Activated naive CD4-positive, alpha-beta T cell treated with anti-CD3 and anti-CD28 coated beads for 36 hours (primary cell): ENCODE measurements around the gene GPC5. TPM values are rescaled to one million over a fixed set of nuclear protein-coding genes. Genes with fewer than 3 reads are reported as not detected.

Experiments used
- CTCF ChIA-PET: fragments of 350-600 bp; sonication (Branson Sonifier 250); formaldehyde crosslinking; loops from one replicate; lab custom pipeline; 2021; ENCODE audit warnings: antibody characterized with exemption; lab: Charles Lee
- DNase-seq: peaks from one replicate; pipeline ENCODE4 v3.0.0-alpha.2; 2020
- H3K27ac Mint-ChIP-seq: one replicate; pipeline ENCODE4 v1.8.0; 2021; ENCODE audit warnings: mild to moderate bottlenecking, mixed read lengths
- H3K27me3 Mint-ChIP-seq: one replicate; pipeline ENCODE4 v1.8.0; 2021; ENCODE audit warnings: low read depth, mixed read lengths
- H3K36me3 Mint-ChIP-seq: one replicate; pipeline ENCODE4 v1.8.0; 2021; ENCODE audit warnings: low read depth, mixed read lengths
- H3K4me1 Mint-ChIP-seq: one replicate; pipeline ENCODE4 v1.8.0; 2021; ENCODE audit warnings: low read depth, mixed read lengths
- H3K4me3 Mint-ChIP-seq: one replicate; pipeline ENCODE4 v1.8.0; 2021; ENCODE audit warnings: mild to moderate bottlenecking, moderate library complexity, mixed read lengths
- H3K9me3 Mint-ChIP-seq: one replicate; pipeline ENCODE4 v1.8.0; 2021; ENCODE audit warnings: mixed read lengths
- intact Hi-C: fragments of 100-400 bp; cut with micrococcal nuclease; formaldehyde crosslinking; loops from one replicate; pipeline ENCODE4 v1.15.1; 2023
- total RNA-seq, 2 experiments: library from RNA; stranded (reverse); gene quantifications; one replicate each; pipeline ENCODE4 v1.2.3, GENCODE V29; 2021

The GPC5 gene
- total RNA-seq, 2 experiments from 2014 or later: 0.38 to 0.40 TPM

DNA sequence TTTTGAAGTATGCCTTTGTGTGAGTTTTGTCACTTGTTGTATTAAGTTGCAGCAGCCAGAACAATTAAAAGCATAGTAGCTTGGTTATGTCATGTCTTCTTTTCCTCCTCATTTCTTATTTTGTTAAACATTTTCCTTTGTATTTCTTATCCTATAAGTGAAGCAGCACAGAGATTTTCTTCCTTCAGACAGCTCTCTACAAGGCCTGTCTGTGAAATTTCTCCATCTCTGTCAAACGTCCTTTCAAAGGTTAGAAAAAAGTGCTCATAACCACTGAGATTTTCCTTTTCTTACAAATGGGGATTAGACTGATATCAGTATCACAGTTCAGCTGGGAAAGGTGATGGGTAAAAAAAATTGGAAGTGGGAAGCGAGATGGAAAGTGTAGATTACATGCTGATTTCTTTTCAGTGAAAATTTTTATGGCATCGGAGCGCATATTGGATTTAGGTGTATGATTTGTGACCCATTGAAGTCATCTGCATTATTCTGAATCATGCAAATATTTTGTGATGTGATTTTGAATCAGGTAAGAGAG lies 71.7 kb downstream of the GPC5 start:
- H3K9me3 Mint-ChIP-seq: no peaks in the 10 kb centered on the region
- CTCF ChIA-PET: no interaction called here

DNA sequence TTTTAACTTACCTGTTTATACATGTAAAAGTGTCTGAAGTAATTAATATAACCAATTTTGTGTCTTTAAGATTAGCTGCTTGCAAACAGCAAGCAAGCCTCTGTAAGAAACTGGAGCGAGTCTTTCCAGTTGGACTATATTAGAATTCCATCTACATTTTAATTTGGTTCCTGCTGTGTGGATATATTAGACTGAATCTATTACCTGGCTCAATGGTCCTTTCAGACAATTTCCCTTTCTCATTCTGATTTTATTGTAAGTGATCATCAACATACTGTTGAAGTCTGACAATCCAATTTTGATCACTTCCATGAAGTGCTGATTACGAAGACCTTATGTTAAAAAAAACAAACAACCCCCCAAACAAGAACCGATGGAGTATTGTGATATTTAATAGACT lies 72.3 kb downstream of the GPC5 start:
- CTCF ChIA-PET: no interaction called here
- no peaks in the 10 kb centered on the region for H3K4me1 Mint-ChIP-seq

More for the DNA sequence above, 71.7 kb downstream of the GPC5 start:
- Mint-ChIP-seq H3K4me3 (no peak overlapping the region), H3K4me1 (no peaks in the 10 kb centered on the region), H3K27ac (no peak overlapping the region), H3K27me3 (peaks cover 5% of the 10 kb centered on the region), H3K36me3 (no peaks in the 10 kb centered on the region)
- intact Hi-C loops: no loop called here
- no peak for DNase-seq

GRCh38 chr13:91482427-91482826 lies 84.0 kb downstream of the GPC5 start:
- Mint-ChIP-seq H3K4me3 (no peak overlapping the region), H3K27me3 (peaks cover 2% of the 10 kb centered on the region), H3K36me3 (no peaks in the 10 kb centered on the region), H3K4me1 (no peaks in the 10 kb centered on the region), H3K9me3 (no peaks in the 10 kb centered on the region), H3K27ac (no peak overlapping the region)
- no peak for DNase-seq
- CTCF ChIA-PET: no interaction called here
- intact Hi-C loops: no loop called here

More for the DNA sequence above, 72.3 kb downstream of the GPC5 start:
- Mint-ChIP-seq H3K9me3 (no peaks in the 10 kb centered on the region), H3K27ac (no peak overlapping the region), H3K27me3 (peaks cover 5% of the 10 kb centered on the region), H3K4me3 (no peak overlapping the region), H3K36me3 (no peaks in the 10 kb centered on the region)
- intact Hi-C loops: no loop called here
- no peak for DNase-seq

DNA sequence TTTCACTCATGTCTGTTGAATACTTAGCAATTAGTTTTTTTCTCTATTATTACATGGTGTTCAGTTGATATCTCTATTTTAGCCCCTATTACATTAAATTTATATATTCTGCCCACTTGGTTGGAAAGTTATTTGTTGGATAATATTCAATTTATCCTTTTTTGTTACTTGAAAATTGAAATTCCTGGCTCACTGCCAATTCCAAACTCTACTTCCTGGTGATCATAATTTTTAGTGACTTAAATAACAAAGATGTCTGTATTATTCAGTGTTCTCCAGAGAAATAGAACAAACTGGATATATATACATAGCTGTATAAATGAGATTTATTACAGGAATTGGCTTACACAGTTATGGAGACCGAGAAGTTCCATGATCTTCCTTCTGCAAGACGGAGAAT lies 93.6 kb downstream of the GPC5 start:
- DNase-seq: no peak
- intact Hi-C loops: no loop called here
- Mint-ChIP-seq H3K4me1 (no peaks in the 10 kb centered on the region), H3K9me3 (no peaks in the 10 kb centered on the region), H3K4me3 (no peak overlapping the region), H3K36me3 (no peaks in the 10 kb centered on the region), H3K27ac (no peak overlapping the region), H3K27me3 (peaks cover 3% of the 10 kb centered on the region)
- CTCF ChIA-PET: no interaction called here

DNA sequence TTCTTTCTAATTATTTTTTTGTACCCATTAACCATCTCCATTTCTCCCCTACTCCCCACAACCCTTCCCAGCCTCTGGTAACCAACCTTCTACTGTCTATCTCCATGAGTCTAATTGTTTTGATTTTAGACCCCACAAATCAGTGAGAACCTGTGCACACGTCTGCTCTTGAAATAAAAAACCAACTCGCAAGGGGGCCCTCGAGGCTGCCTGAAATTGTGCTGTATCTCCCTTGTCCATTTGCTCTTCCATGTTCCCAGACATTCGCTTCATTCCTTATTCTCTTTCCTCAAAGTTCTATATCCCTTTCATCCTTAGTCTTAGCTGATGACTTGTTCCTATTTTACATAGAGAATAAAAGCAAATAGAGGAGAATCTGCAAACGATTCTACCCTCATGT lies 95.0 kb downstream of the GPC5 start:
- intact Hi-C loops: no loop called here
- CTCF ChIA-PET: no interaction called here

GRCh38 chr13:91498298-91498697 lies 99.9 kb downstream of the GPC5 start:
- intact Hi-C loops: no loop called here
- CTCF ChIA-PET: no interaction called here
- H3K27ac Mint-ChIP-seq: no peak overlapping the region
- H3K9me3 Mint-ChIP-seq: no peaks in the 10 kb centered on the region
- no peaks in the 10 kb centered on the region for H3K36me3 Mint-ChIP-seq
- H3K4me1 Mint-ChIP-seq: no peaks in the 10 kb centered on the region
- DNase-seq: no peak
- H3K27me3 Mint-ChIP-seq: peaks cover 6% of the 10 kb centered on the region
- no peak overlapping the region for H3K4me3 Mint-ChIP-seq

More for the DNA sequence above, 95.0 kb downstream of the GPC5 start:
- Mint-ChIP-seq H3K4me1 (no peaks in the 10 kb centered on the region), H3K27ac (no peak overlapping the region), H3K4me3 (no peak overlapping the region), H3K36me3 (no peaks in the 10 kb centered on the region), H3K27me3 (peaks cover 4% of the 10 kb centered on the region), H3K9me3 (no peaks in the 10 kb centered on the region)
- no peak for DNase-seq

DNA sequence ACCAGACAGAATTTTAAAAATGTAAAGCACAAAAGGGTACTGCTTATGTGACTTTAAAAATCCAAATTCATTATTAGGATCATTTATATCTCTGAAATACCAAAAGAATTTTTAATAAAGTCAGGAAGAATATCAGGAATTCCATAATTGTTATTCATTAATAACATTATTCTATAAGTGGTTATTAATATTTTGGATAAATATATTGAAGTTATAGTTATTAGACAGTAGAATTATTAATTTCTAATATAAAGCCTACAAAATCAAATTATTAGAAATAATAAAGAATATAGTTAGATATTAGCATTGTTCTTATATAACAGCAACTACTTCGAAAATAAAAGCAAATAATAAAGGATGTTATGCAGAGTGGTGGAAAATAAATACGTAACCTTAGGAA lies 105.8 kb downstream of the GPC5 start:
- H3K27me3 Mint-ChIP-seq: peaks cover 5% of the 10 kb centered on the region
- no peak overlapping the region for H3K4me3 Mint-ChIP-seq
- intact Hi-C loops: no loop called here
- no peak overlapping the region for H3K27ac Mint-ChIP-seq
- CTCF ChIA-PET: no interaction called here
- no peaks in the 10 kb centered on the region for H3K4me1 Mint-ChIP-seq
- H3K9me3 Mint-ChIP-seq: peaks cover 2% of the 10 kb centered on the region
- no peak for DNase-seq
- H3K36me3 Mint-ChIP-seq: no peaks in the 10 kb centered on the region

- intact Hi-C loops: no loop called here
- no peak overlapping the region for H3K27ac Mint-ChIP-seq
- peaks cover 2% of the 10 kb centered on the region for H3K9me3 Mint-ChIP-seq
- H3K4me1 Mint-ChIP-seq: no peaks in the 10 kb centered on the region
- H3K36me3 Mint-ChIP-seq: no peaks in the 10 kb centered on the region
- CTCF ChIA-PET: no interaction called here
- DNase-seq: no peak
- H3K4me3 Mint-ChIP-seq: no peak overlapping the region
- H3K27me3 Mint-ChIP-seq: peaks cover 5% of the 10 kb centered on the region
Measured at GRCh38 chr13:91506759-91507158, 108.3 kb downstream of the GPC5 start.

DNA sequence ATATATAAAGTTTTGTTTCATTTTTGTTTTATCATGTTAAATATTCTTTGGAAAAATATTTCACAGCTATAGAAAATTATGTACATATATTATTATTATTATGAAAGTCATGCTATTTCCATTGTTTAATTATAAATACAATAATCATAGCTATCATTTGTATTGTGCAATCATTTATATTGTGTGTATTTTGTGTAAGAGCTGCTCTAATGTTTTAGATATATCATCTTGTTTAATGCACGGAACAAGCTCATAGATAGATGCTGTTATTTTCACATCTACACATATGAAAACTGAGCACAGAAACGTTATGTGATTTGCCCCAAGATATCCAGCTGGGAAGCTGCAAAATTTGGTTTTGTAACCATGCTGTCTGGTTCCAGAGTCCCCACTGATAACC lies 111.6 kb downstream of the GPC5 start:
- Mint-ChIP-seq H3K27me3 (peaks cover 2% of the 10 kb centered on the region), H3K4me3 (no peak overlapping the region), H3K4me1 (no peaks in the 10 kb centered on the region), H3K27ac (no peak overlapping the region), H3K36me3 (no peaks in the 10 kb centered on the region), H3K9me3 (peaks cover 2% of the 10 kb centered on the region)
- CTCF ChIA-PET: no interaction called here
- no peak for DNase-seq
- intact Hi-C loops: no loop called here

- CTCF ChIA-PET: no interaction called here
- Mint-ChIP-seq H3K4me3 (no peak overlapping the region), H3K27me3 (peaks cover 9% of the 10 kb centered on the region), H3K4me1 (no peaks in the 10 kb centered on the region), H3K9me3 (no peaks in the 10 kb centered on the region), H3K27ac (no peak overlapping the region), H3K36me3 (no peaks in the 10 kb centered on the region)
- no peak for DNase-seq
- intact Hi-C loops: no loop called here
Measured at GRCh38 chr13:91513790-91514189, 115.4 kb downstream of the GPC5 start.

GRCh38 chr13:91516799-91517198 lies 118.4 kb downstream of the GPC5 start:
- CTCF ChIA-PET: no interaction called here

DNA sequence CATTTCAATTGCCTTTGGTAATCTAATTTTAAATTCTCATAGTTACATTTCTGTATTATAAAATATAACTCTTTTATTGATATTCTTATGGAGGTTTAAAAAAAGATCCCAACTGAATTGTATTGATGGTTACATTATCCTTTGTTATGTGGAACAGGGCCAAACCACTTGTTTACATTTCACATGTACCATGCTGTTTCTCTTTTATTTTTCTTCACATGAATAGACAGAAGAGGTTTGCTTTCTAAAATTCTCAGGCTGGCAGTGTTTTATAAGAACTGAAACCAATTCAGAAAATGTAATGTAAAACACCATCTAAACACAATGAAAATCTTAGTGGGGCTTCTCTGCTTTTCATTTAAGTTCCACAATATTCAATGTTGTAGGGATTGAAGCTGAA lies 122.5 kb downstream of the GPC5 start:
- Mint-ChIP-seq H3K4me1 (no peaks in the 10 kb centered on the region), H3K27me3 (peaks cover 3% of the 10 kb centered on the region), H3K9me3 (no peaks in the 10 kb centered on the region), H3K4me3 (no peak overlapping the region), H3K36me3 (no peaks in the 10 kb centered on the region), H3K27ac (no peak overlapping the region)
- DNase-seq: no peak
- CTCF ChIA-PET: no interaction called here
- intact Hi-C loops: no loop called here

More at GRCh38 chr13:91516799-91517198, 118.4 kb downstream of the GPC5 start:
- H3K9me3 Mint-ChIP-seq: no peaks in the 10 kb centered on the region
- H3K4me3 Mint-ChIP-seq: no peak overlapping the region
- intact Hi-C loops: no loop called here
- H3K4me1 Mint-ChIP-seq: no peaks in the 10 kb centered on the region
- H3K27me3 Mint-ChIP-seq: peaks cover 9% of the 10 kb centered on the region
- no peaks in the 10 kb centered on the region for H3K36me3 Mint-ChIP-seq
- no peak for DNase-seq
- no peak overlapping the region for H3K27ac Mint-ChIP-seq

DNA sequence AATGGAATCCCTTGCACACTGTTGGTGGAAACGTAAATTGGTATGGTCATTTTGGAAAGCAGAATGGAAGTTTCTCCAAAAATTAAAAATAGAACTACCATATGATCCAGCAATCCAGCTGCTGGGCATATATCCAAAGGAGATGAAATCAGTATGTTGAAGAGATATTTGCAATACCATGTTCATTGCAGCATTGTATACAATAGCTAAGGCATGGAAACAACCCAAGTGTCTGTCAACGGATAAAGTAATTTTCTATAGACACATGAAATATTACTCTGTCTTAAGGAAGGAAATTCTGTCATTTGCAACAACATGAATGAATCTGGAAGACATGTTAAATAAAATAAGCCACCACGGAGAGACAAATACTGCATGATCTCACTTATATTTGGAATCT lies 124.7 kb downstream of the GPC5 start:
- Mint-ChIP-seq H3K4me3 (no peak overlapping the region), H3K36me3 (no peaks in the 10 kb centered on the region), H3K9me3 (no peaks in the 10 kb centered on the region), H3K27ac (no peak overlapping the region), H3K27me3 (no peaks in the 10 kb centered on the region), H3K4me1 (no peaks in the 10 kb centered on the region)
- no peak for DNase-seq
- CTCF ChIA-PET: no interaction called here
- intact Hi-C loops: no loop called here
